Lower leg skin (tissue), 4 donors: ENCODE measurements around the gene TTC34. TPM values are rescaled to one million over a fixed set of nuclear protein-coding genes. Genes with fewer than 3 reads are reported as not detected.

Source experiments
- DNase-seq, 2 donors: peaks; one replicate each; pipeline ENCODE4 v3.0.0-alpha.2; 2019; ENCODE audit warnings: low spot score in 2 of 2
- H3K4me3 ChIP-seq: fragments of 200-600 bp; sonication (generic); 2 replicates; pipeline ENCODE4 v1.5.1; 2017; ENCODE audit warnings: mild to moderate bottlenecking, low read depth; ENCODE audit not compliant: poor library complexity, severe bottlenecking
- CTCF ChIP-seq, 3 donors: fragments of 450-650 bp; IDR thresholded peaks; one replicate each; pipeline ENCODE4 v1.5.1; 2016; ENCODE audit warnings: antibody characterized with exemption in 3 of 3, mild to moderate bottlenecking in 3 of 3, moderate library complexity in 2 of 3
- POLR2A ChIP-seq, 2 donors: fragments of 450-650 bp; IDR thresholded peaks; one replicate each; pipeline ENCODE4 v1.6.1; 2016 to 2017; ENCODE audit warnings: antibody characterized with exemption in 2 of 2, mild to moderate bottlenecking in 1 of 2, moderate library complexity in 1 of 2
- WGBS, 2 donors: methylation state at CpG; one replicate each; pipeline ENCODE4 v1.1.5; 2018; 5-methylcytosine and 5-hydroxymethylcytosine counted together
- intact Hi-C: fragments of 100-400 bp; cut with DNase I; formaldehyde crosslinking; loops from one replicate; pipeline ENCODE4 v1.15.0; 2023; ENCODE audit warnings: low total_unique reads
- total RNA-seq, 4 donors: library from RNA; depleted of rRNA; stranded (reverse); fragments of >200 nt; gene quantifications; one replicate each; pipeline ENCODE4 v1.1.0, GENCODE V29; 2016

The TTC34 gene, protein sequence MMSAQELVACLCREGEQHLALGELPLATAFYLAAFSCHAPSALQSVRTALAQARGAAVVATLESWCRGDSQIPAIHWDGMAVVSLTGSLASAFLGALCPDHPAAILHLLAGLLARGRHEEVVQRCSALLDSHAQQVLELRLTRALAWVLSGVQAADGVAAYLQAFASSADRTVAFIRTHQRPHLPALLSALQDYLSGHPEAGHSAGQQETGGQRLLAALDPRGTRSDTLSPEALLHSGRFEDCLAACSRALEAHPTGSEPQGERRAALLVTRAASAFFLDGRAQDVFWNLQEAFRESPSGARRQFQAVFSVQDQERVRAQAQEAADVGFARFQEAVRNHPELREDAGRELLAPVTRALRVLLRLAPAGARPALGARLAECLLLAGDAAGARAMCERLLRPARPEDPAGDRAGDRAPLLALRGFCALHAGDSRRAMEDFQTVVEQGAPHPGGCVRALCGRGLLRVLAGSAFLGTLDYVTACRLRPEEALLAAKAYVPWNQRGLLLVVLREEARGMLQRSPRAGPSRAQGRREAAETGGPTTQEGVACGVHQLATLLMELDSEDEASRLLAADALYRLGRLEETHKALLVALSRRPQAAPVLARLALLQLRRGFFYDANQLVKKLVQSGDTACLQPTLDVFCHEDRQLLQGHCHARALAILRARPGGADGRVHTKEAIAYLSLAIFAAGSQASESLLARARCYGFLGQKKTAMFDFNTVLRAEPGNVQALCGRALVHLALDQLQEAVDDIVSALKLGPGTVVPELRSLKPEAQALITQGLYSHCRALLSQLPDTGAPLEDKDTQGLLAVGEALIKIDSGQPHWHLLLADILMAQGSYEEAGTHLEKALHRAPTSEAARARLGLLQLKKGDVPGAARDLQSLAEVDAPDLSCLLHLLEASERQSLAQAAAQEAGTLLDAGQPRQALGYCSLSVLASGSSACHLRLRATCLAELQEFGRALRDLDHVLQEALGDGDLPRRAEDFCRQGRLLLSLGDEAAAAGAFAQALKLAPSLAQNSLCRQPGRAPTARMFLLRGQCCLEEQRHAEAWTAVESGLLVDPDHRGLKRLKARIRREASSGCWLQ
- total RNA-seq: under 1 TPM; 0.07 to 0.23 (median 0.17) TPM

- intact Hi-C loops: no loop called here
- 33% methylated on average over 16 to 20 of the region's 21 CpGs for WGBS, 2 donors
- no peak for DNase-seq
- TF ChIP-seq POLR2A (IDR thresholded peaks at IDR 0.05): no peak
- TF ChIP-seq CTCF (IDR thresholded peaks at IDR 0.05): no peak
- no peak within 1 kb of the TSS for H3K4me3 ChIP-seq
These were observed at the start of gene TTC34 for GRCh38 chr1:2801535-2802291. TSS of gene TTC34 (minus strand) at chr1:2801693. CDS start at chr1:2800827, 866 bp downstream.

- WGBS, 2 donors: 55 to 70% methylated on average over 17 of the region's 17 CpGs
These were observed 49.0 kb upstream of the TTC34 start for GRCh38 chr1:2850502-2850901.

DNA sequence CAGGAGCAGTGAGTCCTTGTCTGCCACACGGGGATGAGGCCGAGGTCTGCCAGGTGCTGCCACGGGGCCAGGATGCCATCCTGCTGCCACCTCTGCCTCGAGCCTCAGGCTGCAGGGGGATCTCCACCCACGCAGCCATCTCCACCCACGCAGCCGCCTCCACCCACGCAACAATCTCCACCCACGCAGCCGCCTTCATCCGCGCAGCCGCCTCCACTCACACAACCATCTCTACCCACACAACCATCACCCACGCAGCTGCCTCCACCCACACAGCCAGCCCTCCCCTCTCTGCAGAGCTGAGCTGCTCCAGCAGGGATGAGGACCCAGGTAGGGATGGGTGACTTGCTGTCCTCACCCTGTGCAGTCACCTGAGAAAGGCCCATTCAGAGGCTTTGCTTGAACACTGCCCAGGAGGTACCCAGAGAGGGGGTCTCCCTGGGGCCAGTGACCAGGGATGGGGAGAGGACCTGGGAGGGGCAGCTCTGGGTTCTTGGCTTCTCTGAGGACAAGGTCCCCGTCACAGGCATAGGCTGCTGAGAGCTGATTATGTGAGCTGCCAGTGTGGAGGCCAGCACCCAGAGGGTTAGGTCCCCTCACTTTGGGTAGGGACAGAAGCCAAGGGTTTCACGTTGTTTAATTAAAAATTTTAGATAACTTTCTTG is 46.6 kb upstream of the TTC34 start:
- intact Hi-C loops: no loop called here
- TF ChIP-seq CTCF (IDR thresholded peaks at IDR 0.05) (no peak), POLR2A (IDR thresholded peaks at IDR 0.05) (no peak)
- no peak for DNase-seq
- WGBS, 2 donors: 55 to 64% methylated on average over 12 to 16 of the region's 16 CpGs
- no peak overlapping the region for H3K4me3 ChIP-seq

More at GRCh38 chr1:2850502-2850901, 49.0 kb upstream of the TTC34 start:
- intact Hi-C loops: no loop called here
- TF ChIP-seq CTCF (IDR thresholded peaks at IDR 0.05) (no peak), POLR2A (IDR thresholded peaks at IDR 0.05) (no peak)
- DNase-seq: no peak
- no peak overlapping the region for H3K4me3 ChIP-seq

DNA sequence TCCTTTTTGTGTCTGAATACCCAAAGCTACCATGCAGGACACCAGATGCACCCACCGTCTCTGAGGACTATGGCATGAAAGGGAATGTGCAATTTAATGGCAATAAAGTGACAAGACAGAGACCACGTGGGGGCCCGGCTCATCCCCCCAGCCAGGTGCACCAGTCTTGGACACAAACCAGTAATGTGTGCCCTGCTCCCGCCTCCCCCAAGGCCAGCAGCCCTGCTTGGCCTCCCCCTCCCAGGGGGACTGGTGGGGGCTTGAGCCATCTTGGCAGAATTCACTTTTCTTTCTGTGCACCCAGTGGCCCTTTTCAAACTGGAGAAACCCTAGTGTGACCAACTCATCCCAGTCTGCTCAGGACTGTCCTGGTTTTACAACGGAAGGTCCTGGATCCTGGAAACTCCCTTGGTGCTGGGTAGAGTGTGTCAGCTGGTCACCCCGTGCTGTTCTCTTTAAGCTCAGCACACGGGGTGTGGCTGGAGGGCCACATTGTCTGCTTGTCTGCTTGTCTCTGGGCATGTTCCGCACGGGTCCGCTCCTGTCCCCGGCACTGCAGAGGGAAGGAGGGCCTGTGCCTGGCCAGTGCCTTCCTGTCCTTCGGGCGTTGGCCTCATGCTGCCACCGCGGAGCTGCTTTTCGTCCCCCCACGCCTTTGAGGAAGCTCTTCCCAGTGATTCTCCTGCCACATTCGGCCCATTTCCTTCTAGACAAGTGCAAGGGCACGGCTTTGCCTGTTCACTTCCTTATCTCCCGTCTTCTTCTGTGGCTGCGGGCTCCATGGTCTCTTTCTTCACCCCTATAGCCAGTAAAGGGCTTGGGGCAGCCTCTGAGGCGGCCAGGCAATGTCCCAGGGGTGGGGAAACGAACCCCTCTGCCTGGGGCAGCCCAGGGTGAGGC is 45.8 kb upstream of the TTC34 start:
- DNase-seq: no peak
- no peak for TF ChIP-seq POLR2A (IDR thresholded peaks at IDR 0.05)
- TF ChIP-seq CTCF (IDR thresholded peaks at IDR 0.05): no peak

More for the DNA sequence above, 45.8 kb upstream of the TTC34 start:
- 45 to 52% methylated on average over 22 to 23 of the region's 23 CpGs for WGBS, 2 donors
- intact Hi-C loops: no loop called here
- H3K4me3 ChIP-seq: no peak overlapping the region
